HS-27A (cell line): Measurements from ENCODE around the gene RFX5.
"Not testable (repeated sequence)": the region's sequence is repeated elsewhere in the genome, so short reads cannot be mapped to it uniquely, and the experiment has no call there.

Experiments
- DNase-seq: peaks from one replicate; pipeline ENCODE4 v3.0.0-alpha.2; 2012; ENCODE audit warnings: low read depth, missing footprints

The RFX5 gene

DNA sequence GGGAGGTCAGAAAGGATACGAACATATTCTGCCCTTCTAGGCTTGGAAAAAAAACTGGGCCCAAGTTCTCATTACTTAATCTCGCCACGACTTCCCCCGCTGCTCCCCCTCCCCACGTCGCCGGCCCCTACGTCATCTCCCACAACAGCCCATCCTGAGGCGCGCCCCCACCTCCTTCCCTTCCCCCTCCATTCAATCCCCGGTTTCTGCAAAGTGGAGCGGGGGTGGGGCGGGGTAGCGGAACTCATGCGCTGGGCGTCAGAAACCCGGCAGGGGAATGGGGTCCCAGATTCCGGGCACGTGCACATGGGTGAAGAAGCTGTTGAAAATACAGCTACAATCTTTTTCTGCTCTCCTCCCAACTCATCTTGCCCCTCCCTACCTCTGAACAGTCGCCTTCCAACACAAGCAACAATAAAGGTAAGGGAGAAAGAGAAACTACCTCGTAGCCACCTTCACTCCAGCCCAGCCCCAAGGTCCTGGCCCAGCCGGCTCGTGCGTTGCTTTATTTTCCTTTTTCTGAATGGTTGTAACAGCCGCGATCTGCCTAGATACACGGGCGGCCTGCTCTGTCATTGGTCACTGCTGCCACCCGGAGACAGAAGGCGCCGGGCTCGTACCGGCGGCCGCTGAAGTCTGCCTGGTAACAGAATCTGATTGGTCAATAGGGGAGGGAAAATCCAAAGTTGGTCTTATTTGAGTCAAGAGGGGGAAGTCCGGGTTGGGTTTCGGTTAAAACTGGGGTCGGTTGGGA, at the start of gene RFX5:
TSS of gene RFX5 (minus strand) at position 484 of the 754 bp plus-strand sequence. CDS start 932 bp downstream, outside the sequence.
- peak; percentile 90 for DNase-seq

DNA sequence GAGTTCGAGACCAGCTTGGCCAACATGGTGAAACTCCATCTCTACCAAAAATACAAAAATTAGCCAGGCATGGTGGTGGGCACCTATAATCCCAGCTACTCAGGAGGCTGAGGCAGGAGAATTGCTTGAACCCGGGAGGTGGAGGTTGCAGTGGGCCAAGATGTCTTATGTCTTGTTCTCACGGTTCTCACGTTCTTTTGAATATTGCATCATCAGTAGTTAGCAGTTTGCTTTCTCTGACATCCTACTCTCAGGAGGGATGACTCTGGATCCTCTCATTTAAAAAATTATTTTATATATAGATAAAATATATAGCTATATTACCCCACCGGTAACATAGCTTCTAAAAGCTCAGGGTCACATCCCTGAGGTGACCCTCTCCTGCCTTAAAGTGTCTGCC, 49.2 kb upstream of the RFX5 start:
- not testable (repeated sequence) for DNase-seq

DNA sequence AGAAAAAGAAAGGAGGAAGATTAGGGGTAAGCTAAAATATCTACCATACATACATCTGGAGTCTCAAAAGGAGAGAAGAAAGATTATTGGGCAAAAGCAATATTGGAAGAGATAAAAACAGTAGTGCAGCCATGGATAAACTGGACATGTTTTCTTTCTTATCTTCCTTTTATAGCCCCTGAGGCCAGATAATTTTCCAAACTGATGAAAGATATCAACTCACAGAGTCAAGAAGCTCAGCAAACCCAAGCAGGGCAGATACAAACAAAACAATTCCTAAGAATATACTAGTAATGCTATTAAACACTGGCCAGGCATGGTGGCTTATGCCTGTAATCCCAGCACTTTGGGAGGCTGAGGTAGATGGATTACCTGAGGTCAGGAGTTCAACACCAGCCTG, 46.5 kb upstream of the RFX5 start:
- DNase-seq: no peak

DNA sequence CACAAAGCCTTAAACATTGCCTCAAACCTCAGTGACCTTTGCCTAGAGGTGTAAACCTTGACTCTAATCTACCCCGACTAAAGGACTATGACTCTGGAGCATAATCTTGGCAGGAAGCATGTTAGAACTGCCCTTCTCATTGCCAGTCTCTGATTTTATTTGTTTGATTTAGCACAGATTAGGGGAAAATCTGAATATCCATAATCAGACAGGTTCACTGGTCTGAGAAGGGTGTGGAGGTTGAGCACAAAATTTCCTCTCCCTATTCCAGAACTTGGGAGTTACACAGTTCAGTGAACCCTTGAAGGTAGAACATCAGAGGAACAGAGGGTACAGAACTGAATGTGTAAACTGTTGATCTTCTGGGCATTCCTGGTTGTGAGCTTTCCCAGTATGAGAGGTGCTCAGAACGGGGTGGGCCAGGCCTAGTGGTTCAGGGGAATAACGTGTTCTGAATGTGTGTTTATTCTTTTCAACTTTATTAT, 44.1 kb upstream of the RFX5 start:
- no peak for DNase-seq

DNA sequence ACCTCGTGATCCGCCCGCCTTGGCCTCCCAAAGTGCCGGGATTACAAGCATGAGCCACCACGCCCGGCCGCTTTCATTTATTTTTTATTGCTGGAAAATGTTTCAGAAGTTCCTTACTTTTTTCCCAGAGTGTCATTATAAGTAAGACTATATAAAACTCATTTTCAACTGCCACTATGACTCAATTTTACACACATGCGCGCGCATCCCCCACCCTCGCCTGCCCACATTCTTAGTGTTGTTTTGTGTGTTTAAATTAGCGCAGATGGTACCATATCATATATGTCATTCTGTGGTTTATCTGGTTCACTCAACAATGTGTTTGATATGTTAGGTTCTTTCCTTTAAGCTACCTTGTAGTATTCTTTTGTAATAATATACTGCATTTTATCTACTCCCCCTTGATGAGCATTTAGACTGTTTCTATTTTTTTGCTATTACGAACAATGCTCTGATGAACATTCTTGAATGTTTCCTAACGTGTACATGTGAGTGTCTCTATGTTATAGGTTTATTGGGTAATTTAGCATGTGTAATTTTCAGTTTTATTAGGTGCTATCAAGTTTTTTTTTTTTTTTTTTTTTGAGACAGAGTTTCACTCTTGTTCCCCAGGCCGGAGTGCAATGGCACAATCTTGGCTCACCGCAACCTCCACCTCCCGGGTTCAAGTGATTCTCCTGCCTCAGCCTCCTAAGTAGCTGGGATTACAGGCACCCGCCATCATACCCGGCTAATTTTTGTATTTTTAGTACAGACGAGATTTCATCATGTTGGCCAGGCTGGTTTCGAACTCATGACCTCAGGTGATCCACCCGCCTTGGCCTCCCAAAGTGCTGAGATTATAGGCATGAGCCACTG, 43.4 kb upstream of the RFX5 start:
- not testable (repeated sequence) for DNase-seq

DNA sequence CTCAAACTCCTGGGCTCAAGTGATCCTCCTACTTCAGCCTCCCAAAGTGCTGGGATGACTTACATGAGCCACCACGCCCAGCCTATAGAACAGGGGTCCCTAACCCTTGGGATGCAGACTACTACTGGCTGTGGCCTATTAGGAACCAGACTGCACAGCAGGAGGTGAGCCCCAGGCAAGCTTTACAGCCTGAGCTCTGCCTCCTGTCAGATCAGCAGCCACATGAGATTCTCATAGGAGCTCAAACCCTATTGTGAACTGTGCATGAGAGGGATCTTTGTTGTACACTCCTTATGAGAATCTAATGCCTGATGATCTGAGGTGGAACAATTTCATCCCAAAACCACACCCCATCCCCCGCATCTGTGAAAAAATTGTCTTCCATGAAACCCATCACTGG, 39.0 kb upstream of the RFX5 start:
- no peak for DNase-seq

DNA sequence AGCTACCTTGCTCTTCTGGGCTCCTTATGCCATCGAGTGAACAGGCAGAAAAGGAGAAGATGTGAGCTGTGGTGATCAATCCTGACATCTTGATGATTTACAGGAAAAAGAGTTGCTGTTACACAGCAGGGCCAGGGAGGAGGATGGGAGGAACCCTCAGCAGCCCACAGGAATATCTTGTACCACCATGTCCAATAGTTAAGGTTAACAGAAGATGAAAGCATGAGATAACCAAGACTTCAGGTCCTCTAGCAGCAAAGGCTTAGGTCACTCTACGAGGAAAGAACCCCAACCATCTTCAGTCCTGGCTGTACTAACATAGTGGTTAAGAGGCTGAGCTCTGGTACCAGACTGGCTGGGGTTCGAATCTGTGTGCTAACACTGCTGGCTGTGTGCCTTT, 37.5 kb upstream of the RFX5 start:
- DNase-seq: no peak

DNA sequence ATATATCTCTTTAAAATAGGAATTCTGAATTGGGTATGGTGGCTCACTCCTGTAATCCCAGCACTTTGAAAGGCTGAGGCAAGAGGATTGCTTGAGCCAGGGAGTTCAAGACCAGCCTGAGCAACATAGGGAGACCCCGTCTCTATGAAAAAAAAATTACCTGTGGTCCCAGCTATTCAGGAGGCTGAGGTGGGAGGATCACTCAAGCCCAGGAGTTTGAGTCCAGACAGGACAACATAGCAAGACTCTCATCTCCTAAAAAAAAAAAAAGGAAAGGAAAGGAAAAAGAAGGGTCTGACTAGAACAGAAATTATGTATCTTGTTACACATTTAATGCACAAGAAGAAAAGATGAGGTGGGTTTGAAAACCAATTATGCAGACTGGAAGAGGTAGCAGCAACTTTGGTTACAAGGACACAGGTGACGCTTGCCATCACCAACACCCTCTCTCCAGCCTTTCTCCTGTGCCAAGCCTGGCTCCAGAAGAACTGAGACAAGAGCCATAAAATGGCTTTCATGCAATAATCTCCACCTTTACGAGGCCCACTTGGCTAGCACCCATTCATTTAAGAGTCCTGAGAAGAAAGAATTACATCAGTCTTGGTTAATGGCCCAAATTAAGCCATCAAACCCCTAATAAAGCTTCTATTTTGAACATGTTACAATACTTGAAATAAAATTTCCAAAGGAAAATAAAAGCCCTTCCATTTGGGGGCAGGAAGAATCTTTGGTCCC, 30.3 kb upstream of the RFX5 start:
- DNase-seq: no peak

DNA sequence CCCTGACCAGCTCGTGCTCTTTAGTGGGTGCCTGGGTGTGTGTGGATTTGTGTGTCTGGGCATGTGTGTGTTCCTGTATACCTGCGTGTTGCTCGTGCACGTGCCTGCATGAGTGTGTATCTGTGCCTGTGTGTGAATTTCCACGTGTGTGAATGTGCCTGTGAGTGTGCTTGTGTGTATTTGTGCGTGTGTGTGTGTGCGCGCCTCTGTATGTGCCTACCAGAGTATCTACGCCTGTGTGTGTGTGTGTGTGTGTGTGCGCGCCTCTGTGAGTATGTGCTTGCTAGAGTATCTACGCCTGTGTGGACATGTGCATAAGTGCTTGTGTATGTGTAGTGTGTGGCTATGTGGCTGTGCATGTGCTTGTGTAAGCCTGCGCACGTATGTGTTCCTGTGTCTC, 26.1 kb upstream of the RFX5 start:
- DNase-seq: no peak

DNA sequence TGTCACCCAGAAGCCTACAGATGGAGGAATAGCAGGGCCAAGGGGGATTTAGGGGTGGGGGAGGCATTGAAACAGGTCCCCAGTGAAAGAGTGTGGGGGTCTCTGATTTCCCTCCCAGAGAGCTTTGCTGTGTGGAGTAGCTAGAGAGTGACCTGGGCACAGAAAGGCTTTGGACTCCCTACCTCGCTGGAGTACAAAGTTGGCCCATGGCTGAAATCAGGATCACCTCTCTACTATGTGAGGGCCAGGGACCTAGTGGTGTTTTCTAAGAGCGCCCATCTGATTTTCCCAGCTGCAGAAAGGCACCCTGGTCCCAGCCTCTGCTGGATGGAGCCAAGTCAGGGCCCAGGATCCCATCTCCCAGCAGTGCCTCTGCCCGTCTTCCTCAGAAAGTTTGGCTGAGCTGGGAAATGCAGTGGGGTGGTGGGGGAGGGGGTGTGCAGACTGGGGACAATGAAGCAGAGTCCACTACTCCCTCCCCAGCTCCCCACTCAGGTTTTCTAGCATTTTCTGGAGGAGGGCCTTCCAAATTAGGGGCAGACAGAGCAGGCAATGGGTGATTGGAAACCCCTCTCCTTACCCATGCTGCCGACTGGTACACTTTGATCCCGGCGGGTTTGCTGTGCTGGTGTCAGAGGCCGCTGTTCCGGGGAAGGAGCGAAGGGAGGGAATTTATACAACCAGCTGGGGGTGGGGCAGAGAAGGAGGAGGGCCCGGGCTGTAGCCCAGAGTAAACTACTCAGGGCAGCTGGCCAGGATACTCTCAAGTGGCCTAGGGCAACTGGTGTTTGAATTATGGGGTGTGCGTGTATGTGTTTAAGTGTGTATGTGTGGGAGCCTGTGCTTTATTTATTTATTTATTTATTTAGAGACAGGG, 25.2 kb upstream of the RFX5 start, which contains the start of gene SELENBP1:
TSS of gene SELENBP1 (minus strand) at position 648 of the 877 bp plus-strand sequence. CDS start at position 584, 64 bp downstream.
- peak; percentile 8 for DNase-seq

DNA sequence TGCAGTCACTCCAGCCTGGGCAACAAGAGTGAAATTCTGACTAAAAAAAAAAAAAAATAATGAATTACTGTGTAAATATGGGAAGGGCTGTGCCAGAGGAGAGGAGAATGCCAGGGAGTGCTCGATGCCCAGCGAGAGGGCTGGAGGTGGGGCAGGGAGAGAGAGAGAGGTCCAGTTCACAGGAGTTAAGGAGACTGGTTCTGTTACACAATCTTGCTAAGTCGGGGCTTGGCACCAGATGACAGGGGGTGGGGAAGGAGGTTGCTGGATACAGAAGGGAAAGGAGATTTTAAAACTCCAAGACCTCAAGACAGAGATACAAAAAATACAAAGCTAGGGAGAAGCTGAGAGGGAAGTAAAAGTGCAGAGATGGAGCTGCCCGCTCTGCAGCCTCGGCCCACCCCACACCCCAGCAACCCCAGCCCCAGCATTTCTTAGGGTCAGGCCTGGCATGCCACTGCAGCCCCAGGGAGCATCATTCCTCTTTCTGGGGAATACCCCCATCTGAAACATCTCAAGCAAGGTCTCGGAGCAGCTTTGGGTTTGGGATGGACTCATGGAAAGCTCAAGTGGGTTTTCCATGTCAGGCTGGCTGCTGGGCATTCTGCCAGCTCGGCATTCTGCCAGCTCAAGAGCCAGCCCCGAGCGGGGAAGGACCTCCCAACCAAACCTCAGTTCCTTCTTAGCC, 24.5 kb upstream of the RFX5 start:
- DNase-seq: peak; percentile 36

DNA sequence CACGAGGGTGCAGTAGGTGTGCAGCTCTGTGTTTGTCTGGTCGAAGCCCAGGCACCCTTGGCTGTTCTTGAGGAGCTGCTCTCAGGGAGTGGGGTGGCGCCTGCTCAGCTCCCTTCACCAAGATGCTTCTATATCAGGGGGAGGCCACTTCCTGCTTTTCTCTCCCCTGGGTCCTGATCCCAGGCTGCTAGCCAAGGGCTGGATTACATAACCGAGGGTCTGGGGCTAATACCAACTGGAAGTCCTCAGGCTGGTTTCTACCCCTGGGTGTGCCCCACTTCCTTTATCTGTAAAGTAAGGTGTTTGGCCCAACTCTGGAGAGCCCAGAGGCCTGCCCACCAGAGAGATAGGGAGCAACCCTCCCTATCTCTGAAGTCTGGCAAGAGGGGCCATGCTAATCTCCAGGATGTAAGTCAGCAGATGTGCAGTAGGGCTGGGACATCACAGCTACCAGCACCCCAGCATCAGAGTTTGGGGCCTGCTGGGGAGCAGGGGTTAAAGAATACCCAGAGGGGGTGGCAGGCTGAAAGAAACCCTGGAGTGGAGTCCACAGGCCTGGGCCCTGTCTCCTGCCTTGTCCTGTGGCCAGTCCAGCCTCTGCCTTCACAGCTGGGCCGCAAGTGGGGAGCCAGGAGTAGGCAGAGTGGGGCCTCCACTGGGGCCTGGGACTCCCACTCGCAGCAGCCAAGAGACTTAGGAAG, 23.3 kb upstream of the RFX5 start:
- DNase-seq: no peak

DNA sequence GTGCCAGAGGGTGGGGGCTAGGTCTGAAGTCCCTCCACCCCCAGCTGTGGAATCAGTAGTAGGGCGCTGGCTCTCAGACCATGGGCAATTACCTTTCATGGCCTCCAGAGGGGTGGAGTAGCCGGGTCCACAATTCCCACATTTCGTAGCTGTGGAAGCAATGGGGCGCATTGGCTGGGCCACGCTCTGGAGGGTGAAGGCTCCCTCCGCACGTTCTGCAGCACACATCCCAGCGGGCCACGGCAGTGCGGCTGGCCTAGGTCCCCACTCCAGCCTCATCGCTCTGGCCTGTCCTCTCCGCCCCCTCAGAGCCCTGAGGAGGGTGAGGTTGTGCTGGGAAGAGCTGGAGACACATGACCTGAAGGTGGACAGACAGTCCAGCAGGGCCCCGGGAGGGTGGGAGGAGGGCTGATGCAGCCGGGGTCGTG, 22.6 kb upstream of the RFX5 start:
- DNase-seq: no peak

DNA sequence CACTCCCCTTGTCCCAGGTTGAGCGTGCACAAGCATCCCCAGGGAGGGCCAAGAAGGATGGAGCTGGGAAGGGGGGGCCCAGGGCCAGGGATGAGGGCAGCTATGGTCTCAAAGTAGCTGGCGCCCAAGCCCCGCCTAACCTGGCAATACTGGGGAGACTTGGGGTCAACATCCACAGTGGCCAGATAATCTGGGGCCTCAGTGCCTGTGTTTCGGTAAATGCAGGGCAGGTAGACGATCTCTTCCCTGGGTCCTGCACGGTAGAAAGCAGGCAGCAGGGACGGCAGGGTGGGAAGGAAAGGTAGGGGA, 22.2 kb upstream of the RFX5 start:
- no peak for DNase-seq

DNA sequence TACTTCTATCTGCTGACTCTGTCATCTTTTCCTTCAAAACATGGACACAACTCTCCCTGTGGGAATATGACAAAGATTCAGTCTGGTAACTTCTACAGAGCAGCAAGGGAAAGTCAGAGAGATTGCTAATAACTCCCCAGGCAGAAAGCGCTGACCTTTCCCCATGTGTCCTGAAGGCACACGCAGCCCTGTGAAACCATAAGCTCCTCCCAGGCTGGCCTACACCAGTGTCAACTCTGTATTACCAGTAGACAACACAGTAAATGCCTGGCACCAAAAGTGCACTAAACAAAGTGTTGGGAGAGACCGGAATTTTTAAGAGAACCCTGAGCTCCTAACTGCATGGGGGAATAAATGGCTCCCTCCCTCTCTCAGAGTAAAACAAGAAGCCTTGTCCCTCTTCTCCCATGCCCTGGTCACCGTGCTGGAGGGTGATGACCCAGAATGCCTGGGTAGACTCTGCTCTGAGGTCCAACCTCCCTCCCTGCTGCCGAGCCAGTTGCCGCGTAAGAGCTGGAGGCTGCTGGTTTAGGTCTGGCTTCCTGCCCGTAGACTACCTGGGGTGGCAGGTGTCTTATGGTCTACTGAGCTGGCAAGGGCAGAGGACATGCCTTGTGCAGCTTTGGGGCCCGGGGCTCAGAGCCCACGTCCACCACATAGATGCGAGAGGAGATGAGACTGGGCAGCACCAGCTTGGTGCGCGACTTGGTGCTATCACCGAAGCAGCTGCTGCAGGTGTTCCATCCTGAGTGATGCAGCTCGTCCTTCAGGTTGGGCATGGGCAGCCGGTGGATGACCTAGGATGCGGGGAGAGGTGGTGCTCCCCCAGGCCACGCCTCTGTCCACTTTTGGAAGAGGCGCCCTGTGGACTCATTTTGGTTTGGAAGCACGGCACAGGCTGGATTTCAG, 21.6 kb upstream of the RFX5 start:
- no peak for DNase-seq

DNA sequence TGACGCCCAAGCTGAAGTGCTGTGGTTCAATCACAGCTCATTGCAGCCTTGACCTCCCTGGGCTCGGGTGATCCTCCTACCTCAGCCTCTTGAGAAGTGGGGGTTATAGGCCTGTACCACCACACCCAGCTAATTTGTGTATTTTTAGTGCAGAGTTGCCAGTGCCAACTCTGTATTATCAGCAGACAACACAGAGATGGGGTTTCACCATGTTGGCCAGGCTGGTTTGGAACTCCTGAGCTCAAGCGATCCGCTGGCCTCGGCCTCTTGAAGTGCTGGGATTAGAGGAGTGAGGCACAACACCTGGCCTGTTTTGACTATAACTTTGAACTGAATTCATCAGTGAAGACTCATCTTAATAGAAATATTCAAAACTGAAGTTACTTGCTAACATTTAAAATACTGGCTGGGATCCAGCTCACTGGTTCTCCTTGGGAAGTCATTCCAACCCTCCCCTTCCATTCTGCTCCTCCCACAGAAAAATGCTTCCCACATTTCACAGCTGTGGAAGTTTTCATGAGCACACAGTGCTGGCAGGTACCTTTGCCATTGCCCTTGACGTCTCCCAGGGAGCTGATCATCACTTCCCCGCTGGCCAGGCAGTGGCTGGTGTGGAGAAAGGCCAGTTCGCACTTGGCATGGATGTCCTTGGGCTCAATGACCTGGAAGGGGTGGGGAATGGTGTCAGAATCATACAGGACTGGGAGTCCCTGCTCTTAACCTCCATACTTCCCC, 20.8 kb upstream of the RFX5 start:
- DNase-seq: no peak

DNA sequence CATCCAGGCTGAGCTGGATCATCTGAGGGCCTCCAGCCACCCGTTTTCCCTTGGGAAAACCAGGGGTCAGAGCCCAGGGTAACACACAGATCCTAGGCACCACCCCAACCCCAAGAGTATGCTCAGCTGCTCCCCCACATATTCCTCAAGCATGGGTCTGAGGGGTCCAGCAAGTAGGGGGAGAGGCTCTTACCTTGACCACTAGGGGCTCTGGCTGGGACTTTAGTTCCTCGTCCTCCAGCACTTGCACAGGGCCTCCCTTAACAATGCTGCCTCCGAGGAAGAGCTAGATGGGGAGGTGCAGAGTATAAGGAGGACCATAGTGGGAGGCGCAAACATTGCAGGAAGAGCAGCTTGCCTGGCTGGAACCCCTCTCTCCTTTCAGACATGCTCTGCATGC, 17.9 kb upstream of the RFX5 start:
- no peak for DNase-seq
